NT2/D1 (cell line): ENCODE measurements around the gene ANAPC4.

ENCODE experiments used
- DNase-seq: peaks from one replicate; pipeline ENCODE4 v3.0.0-alpha.2; 2011; ENCODE audit warnings: low read depth, low spot score
- H3K27me3 ChIP-seq: 2 replicates; pipeline ENCODE4 v1.6.0; 2011; ENCODE audit warnings: mild to moderate bottlenecking; ENCODE audit not compliant: insufficient read length, insufficient read depth
- H3K36me3 ChIP-seq: 2 replicates; pipeline ENCODE4 v1.6.1; 2011; ENCODE audit warnings: mild to moderate bottlenecking, low read length, mixed read lengths; ENCODE audit not compliant: insufficient read depth, insufficient read length
- H3K4me1 ChIP-seq: 2 replicates; pipeline ENCODE4 v1.5.1; 2011; ENCODE audit not compliant: insufficient read depth, insufficient read length
- H3K4me3 ChIP-seq: 2 replicates; pipeline ENCODE4 v1.5.1; 2011; ENCODE audit warnings: low read depth; ENCODE audit not compliant: insufficient read length
- H3K9ac ChIP-seq: 2 replicates; pipeline ENCODE4 v1.6.0; 2011; ENCODE audit warnings: low read depth; ENCODE audit not compliant: insufficient read length
- H3K9me3 ChIP-seq: 2 replicates; pipeline ENCODE4 v1.5.1; 2011; ENCODE audit warnings: mild to moderate bottlenecking, low read length; ENCODE audit not compliant: insufficient read depth
- SUZ12 ChIP-seq: IDR thresholded peaks from 2 replicates; pipeline ENCODE4 v1.6.1; 2011; ENCODE audit not compliant: insufficient read length, insufficient read depth; ENCODE audit errors: extremely low read depth
- YY1 ChIP-seq: IDR thresholded peaks from 2 replicates; pipeline ENCODE4 v1.6.1; 2011; ENCODE audit not compliant: insufficient read length, insufficient read depth
- ZNF274 ChIP-seq: IDR thresholded peaks from 2 replicates; pipeline ENCODE4 v1.6.1; 2011; ENCODE audit warnings: mild to moderate bottlenecking, low read depth, low read length

Gene ANAPC4

GRCh38 chr4:25405453-25405852 is 28.4 kb downstream of the ANAPC4 start:
- Histone ChIP-seq H3K27me3 (no peaks in the 10 kb centered on the region), H3K9ac (no peak overlapping the region), H3K4me3 (no peak overlapping the region), H3K4me1 (no peaks in the 10 kb centered on the region), H3K9me3 (no peaks in the 10 kb centered on the region), H3K36me3 (peaks cover 91% of the 10 kb centered on the region)
- DNase-seq, result no peak
- TF ChIP-seq SUZ12, result no peak
- no peak for TF ChIP-seq ZNF274
- no peak for TF ChIP-seq YY1

GRCh38 chr4:25406081-25406692 is 29.1 kb downstream of the ANAPC4 start:
- Histone ChIP-seq H3K9ac (no peak overlapping the region), H3K9me3 (no peaks in the 10 kb centered on the region), H3K4me3 (no peak overlapping the region), H3K36me3 (peaks cover 95% of the 10 kb centered on the region), H3K4me1 (no peaks in the 10 kb centered on the region), H3K27me3 (no peaks in the 10 kb centered on the region)
- no peak for DNase-seq
- TF ChIP-seq YY1 (no peak), ZNF274 (no peak), SUZ12 (no peak)

- no peaks in the 10 kb centered on the region for H3K4me1 ChIP-seq
- TF ChIP-seq ZNF274 (no peak), YY1 (no peak), SUZ12 (no peak)
- H3K9ac ChIP-seq, result no peak overlapping the region
- H3K27me3 ChIP-seq, result no peaks in the 10 kb centered on the region
- H3K36me3 ChIP-seq, result peaks cover 86% of the 10 kb centered on the region
- H3K4me3 ChIP-seq, result no peak overlapping the region
- no peaks in the 10 kb centered on the region for H3K9me3 ChIP-seq
- no peak for DNase-seq
Measured at GRCh38 chr4:25410820-25411529, 33.9 kb downstream of the ANAPC4 start.

GRCh38 chr4:25413261-25413660 is 36.2 kb downstream of the ANAPC4 start:
- no peaks in the 10 kb centered on the region for H3K27me3 ChIP-seq
- H3K4me3 ChIP-seq, result no peak overlapping the region
- TF ChIP-seq ZNF274, result no peak
- TF ChIP-seq YY1, result no peak
- no peak for TF ChIP-seq SUZ12
- H3K36me3 ChIP-seq, result peaks cover 86% of the 10 kb centered on the region
- H3K9ac ChIP-seq, result no peak overlapping the region
- no peaks in the 10 kb centered on the region for H3K4me1 ChIP-seq
- DNase-seq, result no peak
- no peaks in the 10 kb centered on the region for H3K9me3 ChIP-seq

GRCh38 chr4:25417014-25417413 is 40.0 kb downstream of the ANAPC4 start:
- Histone ChIP-seq H3K27me3 (no peaks in the 10 kb centered on the region), H3K4me1 (no peaks in the 10 kb centered on the region), H3K4me3 (no peak overlapping the region), H3K9me3 (no peaks in the 10 kb centered on the region), H3K9ac (no peak overlapping the region), H3K36me3 (peaks cover 64% of the 10 kb centered on the region)
- no peak for DNase-seq
- TF ChIP-seq YY1 (no peak), SUZ12 (no peak), ZNF274 (no peak)

- Histone ChIP-seq H3K9me3 (no peaks in the 10 kb centered on the region), H3K4me1 (no peaks in the 10 kb centered on the region), H3K36me3 (peaks cover 38% of the 10 kb centered on the region), H3K27me3 (no peaks in the 10 kb centered on the region), H3K4me3 (no peak overlapping the region), H3K9ac (no peak overlapping the region)
- TF ChIP-seq ZNF274, result no peak
- TF ChIP-seq YY1, result no peak
- TF ChIP-seq SUZ12, result no peak
- no peak for DNase-seq
Measured at GRCh38 chr4:25420931-25421330, 43.9 kb downstream of the ANAPC4 start.

- Histone ChIP-seq H3K4me3 (no peak overlapping the region), H3K4me1 (no peaks in the 10 kb centered on the region), H3K36me3 (peaks cover 28% of the 10 kb centered on the region), H3K9me3 (no peaks in the 10 kb centered on the region), H3K9ac (no peak overlapping the region), H3K27me3 (no peaks in the 10 kb centered on the region)
- no peak for DNase-seq
- TF ChIP-seq SUZ12, result no peak
- no peak for TF ChIP-seq ZNF274
- TF ChIP-seq YY1, result no peak
Measured at GRCh38 chr4:25421816-25422525, 44.9 kb downstream of the ANAPC4 start.
